Measurements from ENCODE around the gene LARP7. TPM values are rescaled to one million over a fixed set of nuclear protein-coding genes. Genes with fewer than 3 reads are reported as not detected.

The LARP7 gene
- total and polyA plus RNA-seq, 7 donors: 35.6 to 57.9 (median 53.2) TPM

GRCh38 chr4:112664611-112665010 is 27.7 kb downstream of the LARP7 start:
- WGBS, 2 donors: 74 to 86% methylated on average over 2 of the region's 2 CpGs
- H3K36me3 ChIP-seq: peaks cover 0 to under 1% (median 0%) of the 10 kb centered on the region in 4 donors

GRCh38 chr4:112668131-112668530 is 31.2 kb downstream of the LARP7 start:
- Histone ChIP-seq H3K4me3 (no peak overlapping the region), H3K9me3 (no peaks in the 10 kb centered on the region), H3K27ac (no peak overlapping the region), H3K27me3 (no peaks in the 10 kb centered on the region), H3K4me1 (peaks cover 0 to 5% (median 0%) of the 10 kb centered on the region in 4 donors), H3K36me3 (no peaks in the 10 kb centered on the region)
- DNase-seq: no peak
- 86 to 90% methylated on average over 3 of the region's 3 CpGs for WGBS, 2 donors
- intact Hi-C loops (cut with DNase I): no loop called here
- TF ChIP-seq POLR2A (IDR thresholded peaks at IDR 0.05): no peak
- no peak for TF ChIP-seq CTCF (IDR thresholded peaks at IDR 0.05)
- no peak for TF ChIP-seq EP300 (IDR thresholded peaks at IDR 0.05)
- TF ChIP-seq POLR2AphosphoS5 (IDR thresholded peaks at IDR 0.05): no peak

More at GRCh38 chr4:112664611-112665010, 27.7 kb downstream of the LARP7 start:
- intact Hi-C loops (cut with DNase I): no loop called here
- no peak for DNase-seq
- H3K27ac ChIP-seq: no peak overlapping the region
- H3K4me3 ChIP-seq: no peak overlapping the region
- no peaks in the 10 kb centered on the region for H3K4me1 ChIP-seq
- no peaks in the 10 kb centered on the region for H3K27me3 ChIP-seq
- TF ChIP-seq EP300 (IDR thresholded peaks at IDR 0.05) (no peak), POLR2A (IDR thresholded peaks at IDR 0.05) (no peak), POLR2AphosphoS5 (IDR thresholded peaks at IDR 0.05) (no peak), CTCF (IDR thresholded peaks at IDR 0.05) (no peak)
- no peaks in the 10 kb centered on the region for H3K9me3 ChIP-seq

GRCh38 chr4:112673076-112673475 is 36.1 kb downstream of the LARP7 start:
- TF ChIP-seq POLR2A (IDR thresholded peaks at IDR 0.05): no peak
- TF ChIP-seq POLR2AphosphoS5 (IDR thresholded peaks at IDR 0.05): no peak
- TF ChIP-seq EP300 (IDR thresholded peaks at IDR 0.05): no peak
- TF ChIP-seq CTCF (IDR thresholded peaks at IDR 0.05): no peak
- DNase-seq: no peak
- Histone ChIP-seq H3K4me3 (no peak overlapping the region), H3K27me3 (no peaks in the 10 kb centered on the region), H3K9me3 (no peaks in the 10 kb centered on the region), H3K4me1 (peaks cover 0 to 5% (median 0%) of the 10 kb centered on the region in 4 donors), H3K27ac (no peak overlapping the region), H3K36me3 (no peaks in the 10 kb centered on the region)
- intact Hi-C loops (cut with DNase I): no loop called here

GRCh38 chr4:112673686-112674085 is 36.7 kb downstream of the LARP7 start:
- intact Hi-C loops (cut with DNase I): no loop called here
- no peak overlapping the region for H3K27ac ChIP-seq
- no peaks in the 10 kb centered on the region for H3K36me3 ChIP-seq
- no peak for DNase-seq
- H3K4me3 ChIP-seq: no peak overlapping the region
- H3K9me3 ChIP-seq: no peaks in the 10 kb centered on the region
- no peak for TF ChIP-seq POLR2A (IDR thresholded peaks at IDR 0.05)
- H3K27me3 ChIP-seq: no peaks in the 10 kb centered on the region
- peaks cover 0 to 5% (median 0%) of the 10 kb centered on the region in 4 donors for H3K4me1 ChIP-seq
- 41 to 76% methylated on average over 1 of the region's 1 CpG for WGBS, 2 donors

- WGBS, 2 donors: 19 to 63% methylated on average over 1 of the region's 1 CpG
Measured at GRCh38 chr4:112674376-112674775, 37.4 kb downstream of the LARP7 start.

GRCh38 chr4:112677519-112678091 is 40.7 kb downstream of the LARP7 start:
- DNase-seq: no peak
- Histone ChIP-seq H3K27ac (no peak overlapping the region), H3K4me3 (no peak overlapping the region), H3K9me3 (no peaks in the 10 kb centered on the region), H3K36me3 (no peaks in the 10 kb centered on the region), H3K27me3 (no peaks in the 10 kb centered on the region), H3K4me1 (no peaks in the 10 kb centered on the region)
- TF ChIP-seq EP300 (IDR thresholded peaks at IDR 0.05): no peak
- TF ChIP-seq POLR2AphosphoS5 (IDR thresholded peaks at IDR 0.05): no peak
- TF ChIP-seq POLR2A (IDR thresholded peaks at IDR 0.05): no peak
- TF ChIP-seq CTCF (IDR thresholded peaks at IDR 0.05): no peak
- intact Hi-C loops (cut with DNase I): no loop called here
- whole genome bisulfite sequencing, 2 donors: 70 to 78% methylated on average over 2 of the region's 2 CpGs

More at GRCh38 chr4:112674376-112674775, 37.4 kb downstream of the LARP7 start:
- Histone ChIP-seq H3K9me3 (no peaks in the 10 kb centered on the region), H3K4me3 (no peak overlapping the region), H3K4me1 (peaks cover 0 to 5% (median 0%) of the 10 kb centered on the region in 4 donors), H3K27me3 (no peaks in the 10 kb centered on the region), H3K36me3 (no peaks in the 10 kb centered on the region), H3K27ac (no peak overlapping the region)
- intact Hi-C loops (cut with DNase I): no loop called here
- no peak for DNase-seq
- no peak for TF ChIP-seq EP300 (IDR thresholded peaks at IDR 0.05)
- TF ChIP-seq POLR2A (IDR thresholded peaks at IDR 0.05): no peak
